Stimulated activated CD4-positive, alpha-beta T cell treated with anti-CD3 and anti-CD28 coated beads, Interleukin-2, amount 100 ng/mL, for 4 hours (primary cell): Measurements from ENCODE around the gene OR10H4.
"Not testable (repeated sequence)": the region's sequence is repeated elsewhere in the genome, so short reads cannot be mapped to it uniquely, and the experiment has no call there.

Experiments
- DNase-seq: peaks from one replicate; pipeline ENCODE4 v3.0.0-alpha.2; 2020; ENCODE audit warnings: low read depth

Gene OR10H4

GRCh38 chr19:15944401-15944800, 4.4 kb upstream of the OR10H4 start:
- DNase-seq: no peak

- DNase-seq: no peak
These were observed 3.5 kb upstream of the OR10H4 start for GRCh38 chr19:15945301-15945700.

DNA sequence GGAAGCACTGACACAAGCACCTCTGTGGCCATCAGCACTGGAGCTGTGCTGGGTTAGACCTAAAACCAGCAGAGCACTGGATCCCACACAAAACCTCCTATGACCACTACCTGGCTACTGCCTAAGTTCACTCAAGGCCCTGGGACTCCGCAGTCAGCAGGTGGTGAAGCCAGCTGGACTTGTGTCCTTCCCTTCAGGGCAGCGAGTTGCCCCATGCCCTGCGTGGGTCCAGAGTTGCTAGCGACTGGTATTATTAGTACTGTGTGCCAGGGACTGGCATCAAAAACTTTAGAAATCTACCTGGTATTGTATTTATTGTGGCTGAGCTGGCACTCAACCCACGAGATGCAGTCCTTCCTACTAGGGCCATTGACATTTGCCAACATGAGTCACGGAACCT, 6.0 kb downstream of the OR10H4 start:
- no peak for DNase-seq

- DNase-seq: no peak
These were observed 13.5 kb downstream of the OR10H4 start for GRCh38 chr19:15962319-15962718.

DNA sequence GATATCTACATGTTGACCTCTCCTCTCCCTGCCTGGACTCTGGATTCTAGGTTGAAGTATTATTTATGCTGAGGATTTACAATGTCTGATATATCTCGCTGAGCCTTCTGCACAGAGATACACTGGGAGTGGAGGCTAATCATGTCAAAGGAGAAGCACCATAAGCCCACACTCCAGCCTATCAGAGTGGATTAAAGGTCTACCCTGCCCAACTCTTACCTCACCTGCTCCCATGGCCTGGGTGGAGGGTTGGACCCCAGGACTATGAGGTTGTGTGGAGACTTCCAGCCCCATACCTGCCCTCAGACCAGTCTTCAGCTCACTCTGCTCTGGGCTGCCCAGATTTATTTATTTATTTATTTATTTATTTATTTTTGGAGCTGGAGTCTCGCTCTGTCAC, 15.4 kb downstream of the OR10H4 start:
- DNase-seq: no peak

- no peak for DNase-seq
These were observed 22.5 kb downstream of the OR10H4 start for GRCh38 chr19:15971224-15971780.

GRCh38 chr19:15972043-15972442, 23.2 kb downstream of the OR10H4 start:
- not testable (repeated sequence) for DNase-seq

DNA sequence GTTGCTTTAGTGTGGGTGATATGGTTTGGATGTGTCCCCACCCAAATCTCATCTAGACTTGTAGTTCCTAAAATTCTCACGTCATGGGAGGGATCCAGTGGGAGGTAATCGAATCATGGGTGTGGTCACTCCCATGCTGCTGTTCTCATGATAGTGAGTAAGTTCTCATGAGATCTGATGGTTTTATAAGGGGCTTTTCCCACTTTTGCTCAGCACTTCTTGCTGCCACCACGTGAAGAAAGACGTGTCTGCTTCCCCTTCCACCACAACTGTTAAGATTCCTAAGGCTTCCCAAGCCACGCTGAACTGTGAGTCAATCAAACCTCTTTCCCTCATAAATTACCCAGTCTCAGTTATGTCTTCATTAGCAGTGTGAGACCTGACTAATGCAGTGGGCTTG, 26.0 kb downstream of the OR10H4 start:
- DNase-seq: no peak

DNA sequence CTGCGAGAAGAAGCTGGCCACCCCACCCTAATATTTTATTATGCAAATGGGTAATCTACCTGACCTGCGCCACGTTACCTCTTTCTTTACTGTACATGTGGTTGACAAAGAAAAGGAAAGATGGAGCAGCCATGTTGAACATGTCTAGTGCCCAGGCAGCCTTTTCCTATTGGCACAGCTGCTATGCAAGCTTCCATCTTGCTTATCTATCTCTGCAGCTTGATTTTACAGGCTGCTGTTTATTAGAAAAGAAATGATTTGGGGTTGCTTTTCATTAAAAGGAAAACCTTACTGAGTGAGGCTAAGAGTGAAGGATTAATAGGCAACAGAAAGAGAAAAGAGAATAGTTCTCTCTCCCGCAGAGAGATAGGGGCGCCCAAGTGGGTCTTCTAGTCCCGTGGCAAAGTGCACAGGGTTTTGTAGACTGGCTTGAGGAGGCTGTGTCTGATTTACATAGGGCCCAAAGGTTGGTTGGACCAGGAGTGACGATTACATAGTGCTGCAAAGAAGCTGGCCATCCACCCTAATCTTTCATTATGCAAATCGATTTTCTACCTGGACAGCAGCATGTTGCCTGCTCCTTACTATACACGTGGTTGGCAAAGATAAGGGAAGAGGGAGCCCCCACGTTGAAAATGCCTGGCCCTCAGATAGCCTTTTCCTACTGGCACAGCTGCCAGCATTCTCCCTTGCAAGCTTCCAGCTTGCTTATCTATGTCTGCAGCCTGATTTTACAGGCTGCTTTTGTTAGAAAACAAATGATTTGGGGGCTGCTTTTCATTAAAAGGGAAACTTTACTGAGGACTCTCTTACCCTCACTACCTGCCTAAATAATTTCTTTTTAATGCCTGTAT, 28.3 kb downstream of the OR10H4 start:
- no peak for DNase-seq

- no peak for DNase-seq
These were observed 28.9 kb downstream of the OR10H4 start for GRCh38 chr19:15977690-15978089.

DNA sequence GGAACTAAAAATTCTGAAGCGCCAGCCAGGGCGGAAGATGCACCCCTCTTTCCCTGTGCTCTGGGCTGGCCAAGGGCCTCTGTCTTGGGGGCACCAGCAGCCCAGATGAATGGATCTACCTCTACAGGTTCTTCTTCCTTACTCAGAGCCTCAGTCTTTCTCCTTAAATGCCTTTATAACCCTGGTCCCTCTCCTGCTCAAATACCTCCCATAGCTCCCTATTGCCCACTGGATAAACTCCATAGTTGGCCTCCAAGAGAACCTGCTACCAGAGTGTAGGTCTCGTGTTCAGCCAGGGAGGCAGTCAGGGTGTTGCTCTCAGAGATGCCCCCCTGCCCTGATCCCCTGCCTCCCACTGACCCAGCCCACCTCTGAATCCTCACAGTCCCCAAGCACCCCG, 30.5 kb downstream of the OR10H4 start:
- DNase-seq: no peak

DNA sequence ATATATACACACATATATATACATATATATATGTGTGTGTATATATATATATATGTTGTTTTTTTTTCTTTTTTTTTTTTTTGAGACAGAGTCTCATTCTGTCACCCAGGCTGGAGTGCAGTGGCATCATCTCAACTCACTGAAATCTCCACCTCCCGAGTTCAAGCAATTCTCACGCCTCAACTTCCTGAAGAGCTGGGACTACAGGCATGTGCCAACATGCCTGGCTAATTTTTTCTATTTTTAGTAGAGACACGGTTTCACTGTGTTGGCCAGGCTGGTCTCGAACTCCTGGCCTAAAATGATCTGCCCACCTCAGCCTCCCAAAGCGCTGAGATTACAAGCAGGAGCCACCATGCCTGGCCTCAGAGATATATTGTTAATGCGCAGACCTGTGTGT, 37.0 kb downstream of the OR10H4 start:
- not testable (repeated sequence) for DNase-seq

DNA sequence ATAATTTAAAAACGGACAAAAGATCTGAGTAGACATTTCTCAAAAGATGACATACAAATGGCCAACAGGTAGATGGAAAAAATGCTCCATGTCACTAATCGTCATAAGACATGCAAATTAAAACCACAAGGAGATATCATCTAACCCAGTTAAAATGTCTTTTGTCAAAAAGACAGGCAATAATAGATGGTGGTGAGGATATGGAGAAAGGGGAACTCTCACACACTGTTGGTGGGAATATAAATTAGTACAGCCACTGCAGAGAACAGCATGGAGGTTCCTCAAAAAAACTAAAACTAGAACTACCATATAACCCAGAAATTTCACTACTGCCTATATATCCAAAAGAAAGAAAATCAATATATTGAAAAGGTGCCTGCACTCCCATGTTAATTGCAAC, 37.9 kb downstream of the OR10H4 start:
- no peak for DNase-seq

- DNase-seq: no peak
These were observed 41.1 kb downstream of the OR10H4 start for GRCh38 chr19:15989889-15990288.

- no peak for DNase-seq
These were observed 42.8 kb downstream of the OR10H4 start for GRCh38 chr19:15991602-15992001.

DNA sequence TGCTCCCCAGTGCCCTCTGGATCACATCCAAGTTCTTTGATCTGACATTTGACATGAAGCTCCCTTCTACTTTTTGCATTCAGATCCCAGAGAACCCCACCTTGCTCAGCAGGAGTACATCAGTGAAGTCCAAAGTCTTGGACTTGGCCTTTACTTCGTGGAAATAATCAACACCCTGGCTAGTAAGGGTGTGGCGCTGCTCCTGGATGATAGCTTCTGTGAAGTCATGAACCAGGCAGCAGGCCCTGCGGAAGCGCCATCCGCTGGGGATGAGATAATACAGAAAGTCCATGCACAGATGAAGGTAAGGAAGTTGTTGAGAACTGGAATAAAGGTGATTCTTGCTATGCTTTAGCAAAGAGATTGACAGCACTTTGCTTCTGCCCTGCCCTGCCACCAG, 43.2 kb downstream of the OR10H4 start:
- DNase-seq: no peak

DNA sequence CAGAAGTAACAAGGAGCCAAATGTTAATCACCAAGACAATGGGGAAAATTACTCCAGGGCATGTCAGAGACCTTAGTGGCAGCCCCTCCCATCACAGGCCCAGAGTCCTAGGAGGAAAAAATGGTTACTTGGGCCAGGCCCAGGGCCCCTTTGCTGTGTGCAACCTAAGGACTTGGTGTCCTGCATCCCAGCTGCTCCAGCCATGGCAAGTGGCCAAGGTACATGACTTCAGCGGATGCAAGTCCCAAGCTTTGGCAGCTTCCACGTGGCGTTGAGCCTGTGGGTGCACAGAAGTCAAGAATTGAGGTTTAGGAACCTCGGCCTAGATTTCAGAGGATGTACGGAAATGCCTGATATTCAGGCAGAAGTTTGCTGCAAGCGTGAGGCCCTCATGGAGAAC, 46.7 kb downstream of the OR10H4 start:
- no peak for DNase-seq

- no peak for DNase-seq
These were observed 49.4 kb downstream of the OR10H4 start for GRCh38 chr19:15998166-15998565.
